ENCODE results near the gene GAS2L2.

The GAS2L2 gene

GRCh38 chr17:35729405-35729833 lies 23.6 kb downstream of the GAS2L2 start:
- Histone ChIP-seq H3K27ac (ENCODE audit: insufficient read depth, low read length, poor library complexity, severe bottlenecking) (no peak overlapping the region), H3K36me3 (ENCODE audit: control insufficient read depth, insufficient read depth, low read length) (peaks cover 20% of the 10 kb centered on the region), H3K9me3 (ENCODE audit: control insufficient read depth, low read length) (no peaks in the 10 kb centered on the region), H3K27me3 (replicated peaks; ENCODE audit: control insufficient read depth, insufficient read depth, low read length, poor library complexity, severe bottlenecking) (no peaks in the 10 kb centered on the region), H3K4me3 (ENCODE audit: insufficient read depth, low read depth, low read length, poor library complexity, severe bottlenecking) (no peak overlapping the region), H3K4me1 (ENCODE audit: control insufficient read depth, insufficient read depth, low read length, poor library complexity, severe bottlenecking) (peaks cover 9% of the 10 kb centered on the region)
- DNase-seq, result no peak

GRCh38 chr17:35728551-35728950 lies 24.5 kb downstream of the GAS2L2 start:
- Histone ChIP-seq H3K4me3 (ENCODE audit: insufficient read depth, low read depth, low read length, poor library complexity, severe bottlenecking) (no peak overlapping the region), H3K27ac (ENCODE audit: insufficient read depth, low read length, poor library complexity, severe bottlenecking) (no peak overlapping the region), H3K9me3 (ENCODE audit: control insufficient read depth, low read length) (no peaks in the 10 kb centered on the region), H3K27me3 (replicated peaks; ENCODE audit: control insufficient read depth, insufficient read depth, low read length, poor library complexity, severe bottlenecking) (no peaks in the 10 kb centered on the region), H3K4me1 (ENCODE audit: control insufficient read depth, insufficient read depth, low read length, poor library complexity, severe bottlenecking) (peaks cover 9% of the 10 kb centered on the region), H3K36me3 (ENCODE audit: control insufficient read depth, insufficient read depth, low read length) (peaks cover 29% of the 10 kb centered on the region)
- DNase-seq, result no peak

- DNase-seq, result no peak
- Histone ChIP-seq H3K36me3 (ENCODE audit: control insufficient read depth, insufficient read depth, low read length) (peaks cover 38% of the 10 kb centered on the region), H3K9me3 (ENCODE audit: control insufficient read depth, low read length) (no peaks in the 10 kb centered on the region), H3K27ac (ENCODE audit: insufficient read depth, low read length, poor library complexity, severe bottlenecking) (no peak overlapping the region), H3K4me1 (ENCODE audit: control insufficient read depth, insufficient read depth, low read length, poor library complexity, severe bottlenecking) (peaks cover 9% of the 10 kb centered on the region), H3K27me3 (replicated peaks; ENCODE audit: control insufficient read depth, insufficient read depth, low read length, poor library complexity, severe bottlenecking) (no peaks in the 10 kb centered on the region), H3K4me3 (ENCODE audit: insufficient read depth, low read depth, low read length, poor library complexity, severe bottlenecking) (no peak overlapping the region)
Measured at GRCh38 chr17:35727635-35728034, 25.4 kb downstream of the GAS2L2 start.

- Histone ChIP-seq H3K27me3 (replicated peaks; ENCODE audit: control insufficient read depth, insufficient read depth, low read length, poor library complexity, severe bottlenecking) (no peaks in the 10 kb centered on the region), H3K4me1 (ENCODE audit: control insufficient read depth, insufficient read depth, low read length, poor library complexity, severe bottlenecking) (peaks cover 9% of the 10 kb centered on the region), H3K27ac (ENCODE audit: insufficient read depth, low read length, poor library complexity, severe bottlenecking) (no peak overlapping the region), H3K4me3 (ENCODE audit: insufficient read depth, low read depth, low read length, poor library complexity, severe bottlenecking) (no peak overlapping the region), H3K36me3 (ENCODE audit: control insufficient read depth, insufficient read depth, low read length) (peaks cover 40% of the 10 kb centered on the region), H3K9me3 (ENCODE audit: control insufficient read depth, low read length) (no peaks in the 10 kb centered on the region)
- no peak for DNase-seq
Measured at GRCh38 chr17:35726953-35727460, 26.0 kb downstream of the GAS2L2 start.

GRCh38 chr17:35726127-35726952 lies 26.7 kb downstream of the GAS2L2 start:
- Histone ChIP-seq H3K36me3 (ENCODE audit: control insufficient read depth, insufficient read depth, low read length) (peaks cover 46% of the 10 kb centered on the region), H3K9me3 (ENCODE audit: control insufficient read depth, low read length) (no peaks in the 10 kb centered on the region), H3K27me3 (replicated peaks; ENCODE audit: control insufficient read depth, insufficient read depth, low read length, poor library complexity, severe bottlenecking) (no peaks in the 10 kb centered on the region), H3K4me3 (ENCODE audit: insufficient read depth, low read depth, low read length, poor library complexity, severe bottlenecking) (no peak overlapping the region), H3K4me1 (ENCODE audit: control insufficient read depth, insufficient read depth, low read length, poor library complexity, severe bottlenecking) (peaks cover 9% of the 10 kb centered on the region), H3K27ac (ENCODE audit: insufficient read depth, low read length, poor library complexity, severe bottlenecking) (no peak overlapping the region)
- DNase-seq, result no peak

GRCh38 chr17:35725802-35726126 lies 27.3 kb downstream of the GAS2L2 start:
- Histone ChIP-seq H3K36me3 (ENCODE audit: control insufficient read depth, insufficient read depth, low read length) (peaks cover 50% of the 10 kb centered on the region), H3K27ac (ENCODE audit: insufficient read depth, low read length, poor library complexity, severe bottlenecking) (no peak overlapping the region), H3K9me3 (ENCODE audit: control insufficient read depth, low read length) (no peaks in the 10 kb centered on the region), H3K4me1 (ENCODE audit: control insufficient read depth, insufficient read depth, low read length, poor library complexity, severe bottlenecking) (peaks cover 4% of the 10 kb centered on the region), H3K27me3 (replicated peaks; ENCODE audit: control insufficient read depth, insufficient read depth, low read length, poor library complexity, severe bottlenecking) (no peaks in the 10 kb centered on the region), H3K4me3 (ENCODE audit: insufficient read depth, low read depth, low read length, poor library complexity, severe bottlenecking) (no peak overlapping the region)
- DNase-seq, result no peak

GRCh38 chr17:35725058-35725457 lies 28.0 kb downstream of the GAS2L2 start:
- no peaks in the 10 kb centered on the region for H3K4me1 ChIP-seq (ENCODE audit: control insufficient read depth, insufficient read depth, low read length, poor library complexity, severe bottlenecking)
- no peak overlapping the region for H3K4me3 ChIP-seq (ENCODE audit: insufficient read depth, low read depth, low read length, poor library complexity, severe bottlenecking)
- H3K27me3 ChIP-seq (replicated peaks; ENCODE audit: control insufficient read depth, insufficient read depth, low read length, poor library complexity, severe bottlenecking), result no peaks in the 10 kb centered on the region
- no peak for DNase-seq
- no peaks in the 10 kb centered on the region for H3K9me3 ChIP-seq (ENCODE audit: control insufficient read depth, low read length)
- no peak overlapping the region for H3K27ac ChIP-seq (ENCODE audit: insufficient read depth, low read length, poor library complexity, severe bottlenecking)
- H3K36me3 ChIP-seq (ENCODE audit: control insufficient read depth, insufficient read depth, low read length), result peaks cover 51% of the 10 kb centered on the region

GRCh38 chr17:35723735-35724134 lies 29.3 kb downstream of the GAS2L2 start:
- no peaks in the 10 kb centered on the region for H3K4me1 ChIP-seq (ENCODE audit: control insufficient read depth, insufficient read depth, low read length, poor library complexity, severe bottlenecking)
- H3K9me3 ChIP-seq (ENCODE audit: control insufficient read depth, low read length), result no peaks in the 10 kb centered on the region
- peaks cover 59% of the 10 kb centered on the region for H3K36me3 ChIP-seq (ENCODE audit: control insufficient read depth, insufficient read depth, low read length)
- no peaks in the 10 kb centered on the region for H3K27me3 ChIP-seq (replicated peaks; ENCODE audit: control insufficient read depth, insufficient read depth, low read length, poor library complexity, severe bottlenecking)
- H3K27ac ChIP-seq (ENCODE audit: insufficient read depth, low read length, poor library complexity, severe bottlenecking), result no peak overlapping the region
- H3K4me3 ChIP-seq (ENCODE audit: insufficient read depth, low read depth, low read length, poor library complexity, severe bottlenecking), result no peak overlapping the region
- DNase-seq, result no peak

GRCh38 chr17:35717475-35717874 lies 35.6 kb downstream of the GAS2L2 start:
- H3K4me1 ChIP-seq (ENCODE audit: control insufficient read depth, insufficient read depth, low read length, poor library complexity, severe bottlenecking), result peaks cover 7% of the 10 kb centered on the region
- H3K4me3 ChIP-seq (ENCODE audit: insufficient read depth, low read depth, low read length, poor library complexity, severe bottlenecking), result no peak overlapping the region
- no peaks in the 10 kb centered on the region for H3K9me3 ChIP-seq (ENCODE audit: control insufficient read depth, low read length)
- H3K27ac ChIP-seq (ENCODE audit: insufficient read depth, low read length, poor library complexity, severe bottlenecking), result no peak overlapping the region
- no peak for DNase-seq
- no peaks in the 10 kb centered on the region for H3K27me3 ChIP-seq (replicated peaks; ENCODE audit: control insufficient read depth, insufficient read depth, low read length, poor library complexity, severe bottlenecking)
- peaks cover 47% of the 10 kb centered on the region for H3K36me3 ChIP-seq (ENCODE audit: control insufficient read depth, insufficient read depth, low read length)

- DNase-seq, result no peak
- Histone ChIP-seq H3K36me3 (ENCODE audit: control insufficient read depth, insufficient read depth, low read length) (peaks cover 46% of the 10 kb centered on the region), H3K27me3 (replicated peaks; ENCODE audit: control insufficient read depth, insufficient read depth, low read length, poor library complexity, severe bottlenecking) (no peaks in the 10 kb centered on the region), H3K27ac (ENCODE audit: insufficient read depth, low read length, poor library complexity, severe bottlenecking) (no peak overlapping the region), H3K4me1 (ENCODE audit: control insufficient read depth, insufficient read depth, low read length, poor library complexity, severe bottlenecking) (peaks cover 7% of the 10 kb centered on the region), H3K4me3 (ENCODE audit: insufficient read depth, low read depth, low read length, poor library complexity, severe bottlenecking) (no peak overlapping the region), H3K9me3 (ENCODE audit: control insufficient read depth, low read length) (no peaks in the 10 kb centered on the region)
Measured at GRCh38 chr17:35716897-35717465, 36.1 kb downstream of the GAS2L2 start.

All from effector memory CD4-positive, alpha-beta T cell (primary cell).